ENCODE data around the gene SLC6A4. TPM values are rescaled to one million over a fixed set of nuclear protein-coding genes. Genes with fewer than 3 reads are reported as not detected.

SLC6A4 gene
- total RNA-seq, 4 donors from 2014 or later: 1.3 TPM; not detected in 2

DNA sequence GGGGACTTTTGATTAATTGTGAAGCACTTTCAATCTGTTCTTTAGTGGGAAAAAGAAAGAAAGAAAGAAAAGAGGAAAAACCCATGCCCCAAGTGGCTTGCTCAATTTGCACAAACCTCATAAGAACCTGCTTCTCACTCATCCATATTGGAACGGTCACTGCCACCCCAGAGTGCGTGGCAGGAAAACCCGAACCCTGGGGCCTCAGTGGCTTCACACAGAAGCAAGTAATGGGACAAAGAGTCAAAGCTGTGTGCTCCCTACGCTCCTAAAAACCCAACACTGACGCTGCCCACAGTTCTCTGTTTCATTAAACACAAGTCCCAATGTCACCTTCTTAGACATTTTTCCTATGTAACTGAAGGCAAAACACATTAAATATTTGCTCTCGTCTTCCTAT lies 1.2 kb downstream of the SLC6A4 start:
- TF ChIP-seq, protein P1, sequence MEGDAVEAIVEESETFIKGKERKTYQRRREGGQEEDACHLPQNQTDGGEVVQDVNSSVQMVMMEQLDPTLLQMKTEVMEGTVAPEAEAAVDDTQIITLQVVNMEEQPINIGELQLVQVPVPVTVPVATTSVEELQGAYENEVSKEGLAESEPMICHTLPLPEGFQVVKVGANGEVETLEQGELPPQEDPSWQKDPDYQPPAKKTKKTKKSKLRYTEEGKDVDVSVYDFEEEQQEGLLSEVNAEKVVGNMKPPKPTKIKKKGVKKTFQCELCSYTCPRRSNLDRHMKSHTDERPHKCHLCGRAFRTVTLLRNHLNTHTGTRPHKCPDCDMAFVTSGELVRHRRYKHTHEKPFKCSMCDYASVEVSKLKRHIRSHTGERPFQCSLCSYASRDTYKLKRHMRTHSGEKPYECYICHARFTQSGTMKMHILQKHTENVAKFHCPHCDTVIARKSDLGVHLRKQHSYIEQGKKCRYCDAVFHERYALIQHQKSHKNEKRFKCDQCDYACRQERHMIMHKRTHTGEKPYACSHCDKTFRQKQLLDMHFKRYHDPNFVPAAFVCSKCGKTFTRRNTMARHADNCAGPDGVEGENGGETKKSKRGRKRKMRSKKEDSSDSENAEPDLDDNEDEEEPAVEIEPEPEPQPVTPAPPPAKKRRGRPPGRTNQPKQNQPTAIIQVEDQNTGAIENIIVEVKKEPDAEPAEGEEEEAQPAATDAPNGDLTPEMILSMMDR (IDR thresholded peaks at IDR 0.05; ENCODE audit: low read depth): no peak

DNA sequence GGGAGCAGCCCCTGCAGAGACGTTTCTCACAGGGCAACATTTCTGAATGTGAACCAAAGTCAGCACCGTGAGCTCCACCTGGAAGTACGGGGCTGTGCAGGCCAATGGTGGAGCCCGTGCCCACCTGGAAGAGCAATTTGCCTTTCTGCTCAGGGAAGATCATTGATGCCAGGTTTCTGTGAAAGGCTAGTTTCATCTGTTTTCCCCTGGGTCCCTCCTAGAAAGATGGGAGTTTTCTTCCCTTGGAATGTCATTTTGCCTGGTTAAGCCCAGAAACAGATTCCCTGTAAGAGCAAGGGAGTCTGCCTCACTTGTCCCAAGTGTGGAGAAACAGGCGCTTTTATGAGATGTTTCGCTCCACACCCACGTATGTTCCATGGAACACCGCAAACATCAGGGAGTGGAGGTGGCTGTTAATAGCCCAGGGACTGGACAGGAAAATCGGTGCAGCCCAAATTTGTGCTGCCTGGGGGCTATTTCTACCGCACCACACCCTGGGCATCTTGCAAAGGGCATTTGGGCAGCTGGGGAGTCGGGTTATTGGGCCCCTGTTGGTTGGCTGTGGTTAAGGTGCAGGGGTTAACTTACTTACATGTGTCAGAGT lies 2.6 kb downstream of the SLC6A4 start:
- TF ChIP-seq, protein P1 (IDR thresholded peaks at IDR 0.05; ENCODE audit: low read depth): no peak

DNA sequence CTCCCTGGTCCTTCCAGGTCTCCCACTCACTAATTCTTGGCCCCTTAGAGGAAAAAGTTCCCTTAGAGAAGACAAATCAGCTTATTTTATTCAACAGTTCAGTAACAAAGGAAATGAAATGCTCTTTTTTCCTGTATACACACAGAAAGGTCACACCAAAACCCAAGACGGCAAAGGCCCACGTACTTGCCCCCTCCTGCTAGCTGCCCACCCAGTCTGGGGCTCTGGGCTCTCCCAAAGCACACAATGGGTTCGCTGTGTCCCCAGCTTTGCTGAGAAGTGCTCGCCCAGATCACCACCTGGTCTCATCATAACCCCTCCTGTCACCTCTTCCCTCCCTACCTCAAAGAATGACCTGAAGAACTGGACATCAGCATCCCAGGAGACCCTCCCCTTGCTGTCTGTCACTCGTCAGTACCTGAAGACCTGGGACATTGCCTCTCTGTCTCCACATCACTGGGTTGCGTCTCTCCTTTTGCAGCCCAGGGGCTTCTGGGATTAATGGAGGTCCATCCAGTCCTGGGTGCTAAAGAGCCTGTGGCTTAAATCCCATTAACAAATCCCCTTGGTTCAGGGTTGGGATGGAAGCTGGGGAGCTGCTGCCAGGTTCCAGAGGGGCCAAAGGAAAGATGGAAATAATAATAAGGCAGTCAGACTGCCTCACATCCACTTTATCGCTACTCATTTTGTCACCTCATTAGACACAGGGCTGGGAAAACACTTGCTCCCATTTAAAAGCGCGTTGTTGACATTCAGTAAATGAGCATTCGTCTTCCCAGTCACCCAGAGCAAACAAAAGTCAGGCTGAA lies 3.3 kb downstream of the SLC6A4 start:
- TF ChIP-seq, protein P1 (IDR thresholded peaks at IDR 0.05; ENCODE audit: low read depth): no peak

DNA sequence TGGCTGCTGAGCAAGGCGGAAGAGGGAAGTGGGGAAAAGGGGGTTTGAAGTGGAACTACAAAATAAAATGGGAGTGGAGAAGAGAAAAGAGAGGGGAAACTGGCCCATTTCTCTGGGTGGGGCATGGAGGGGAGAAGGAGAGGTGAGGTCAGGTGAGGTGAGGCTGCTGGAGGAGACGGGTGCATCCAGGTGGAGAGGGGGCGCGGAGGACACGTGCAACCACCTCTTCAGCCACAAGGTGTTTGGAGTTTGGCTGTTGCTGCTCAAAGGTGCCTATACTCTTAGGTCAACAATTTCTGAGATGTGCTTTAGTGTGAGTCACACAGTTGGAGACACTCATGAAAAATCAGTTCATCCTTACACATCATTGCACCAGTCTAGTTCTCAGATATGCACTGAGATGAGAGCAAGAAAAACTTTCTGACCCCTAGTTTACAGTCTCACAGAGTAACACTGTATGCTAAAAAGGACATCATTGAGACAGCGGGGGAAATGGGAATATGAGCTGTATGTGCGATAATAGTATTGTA lies 4.8 kb downstream of the SLC6A4 start:
- TF ChIP-seq, protein P1 (IDR thresholded peaks at IDR 0.05; ENCODE audit: low read depth): no peak

DNA sequence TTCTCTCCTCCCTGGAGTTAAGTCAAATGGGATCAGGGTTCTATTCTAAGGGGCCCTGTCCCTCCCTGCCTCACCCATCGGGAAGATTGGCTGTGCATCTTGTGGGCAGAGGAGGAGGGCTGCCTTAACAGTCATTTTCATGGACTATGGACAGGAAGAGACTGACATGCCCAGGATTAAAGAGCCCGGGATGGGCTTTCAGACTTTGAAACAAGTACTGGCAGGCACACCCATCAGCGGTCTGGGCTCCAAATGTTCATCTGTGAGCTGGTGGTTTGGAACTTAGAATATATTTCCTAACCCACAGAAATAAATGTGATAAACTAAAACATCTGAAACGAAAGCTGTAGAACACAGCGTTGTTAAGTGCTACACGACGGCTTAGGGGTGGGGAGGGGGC lies 6.5 kb downstream of the SLC6A4 start:
- TF ChIP-seq, protein P1 (IDR thresholded peaks at IDR 0.05; ENCODE audit: low read depth): no peak

DNA sequence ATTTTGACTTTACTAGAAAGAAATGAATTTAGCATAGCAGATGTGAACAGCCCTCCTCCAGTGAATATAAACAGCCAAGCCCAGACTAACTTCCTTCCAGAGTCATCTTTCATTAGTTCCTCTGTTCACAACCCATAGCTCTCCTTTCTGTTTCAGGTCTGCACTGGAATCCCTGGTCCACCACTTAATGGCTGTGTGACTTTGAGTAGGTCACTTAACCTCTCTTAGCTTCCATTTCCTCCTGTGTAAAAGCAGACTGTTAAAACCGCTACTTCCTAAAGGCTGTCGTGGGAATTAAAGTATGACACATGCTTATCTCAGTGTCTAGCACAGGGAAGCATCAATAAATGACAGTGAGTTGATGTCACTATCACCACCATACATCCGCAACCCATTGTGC lies 7.5 kb downstream of the SLC6A4 start:
- TF ChIP-seq, protein P1 (IDR thresholded peaks at IDR 0.05; ENCODE audit: low read depth): no peak

DNA sequence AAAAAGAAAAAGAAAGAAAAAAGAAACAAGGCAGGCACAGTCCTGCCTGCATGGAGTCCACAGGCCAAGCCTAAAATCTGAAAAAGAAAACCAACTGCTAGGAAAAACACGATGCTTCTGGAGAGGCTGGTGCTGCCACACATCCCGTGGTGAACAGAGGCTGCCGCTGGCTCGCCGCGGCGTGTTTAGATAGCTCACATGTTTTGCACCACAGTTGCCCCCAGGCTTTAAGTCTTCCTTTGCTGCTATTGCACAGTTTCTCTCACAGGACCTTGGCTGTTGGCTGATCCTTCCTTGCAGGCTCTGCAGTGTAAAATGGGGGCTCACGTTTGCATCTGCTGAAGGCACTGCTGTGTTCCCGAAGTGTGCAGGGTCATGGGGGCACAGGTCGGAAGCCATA lies 8.6 kb downstream of the SLC6A4 start:
- TF ChIP-seq, protein P1 (IDR thresholded peaks at IDR 0.05; ENCODE audit: low read depth): no peak

All from subcutaneous adipose tissue (tissue), 4 donors.